Memory B cell (primary cell): ENCODE data around the gene TPGS1.

Experiments used
- ATAC-seq: fragments of 150-1000 bp; cut with Tn5 transposase; 2 replicates; pipeline ENCODE4 v1.10.0; 2021; ENCODE audit warnings: low read depth, mild to moderate bottlenecking, moderate library complexity
- DNase-seq, 2 donors: peaks; one replicate each; pipeline ENCODE4 v3.0.0; 2022; ENCODE audit warnings: low spot score in 2 of 2
- H3K27ac Mint-ChIP-seq: one replicate; pipeline ENCODE4 v1.8.0; 2022; ENCODE audit warnings: mild to moderate bottlenecking, moderate library complexity, mixed read lengths
- H3K27me3 Mint-ChIP-seq: one replicate; pipeline ENCODE4 v1.8.0; 2022; ENCODE audit warnings: mixed read lengths
- H3K36me3 Mint-ChIP-seq: one replicate; pipeline ENCODE4 v1.8.0; 2022; ENCODE audit warnings: mild to moderate bottlenecking, mixed read lengths
- H3K4me1 Mint-ChIP-seq: one replicate; pipeline ENCODE4 v1.8.0; 2022; ENCODE audit warnings: mixed read lengths
- H3K4me3 Mint-ChIP-seq: one replicate; pipeline ENCODE4 v1.8.0; 2022; ENCODE audit warnings: mild to moderate bottlenecking, moderate library complexity, mixed read lengths
- H3K9me3 Mint-ChIP-seq: one replicate; pipeline ENCODE4 v1.8.0; 2022; ENCODE audit warnings: mixed read lengths

The TPGS1 gene

GRCh38 chr19:483332-484072 is 23.8 kb upstream of the TPGS1 start:
- Mint-ChIP-seq H3K4me1 (peaks cover 17% of the 10 kb centered on the region), H3K9me3 (peaks cover 15% of the 10 kb centered on the region), H3K36me3 (peaks cover 16% of the 10 kb centered on the region), H3K27ac (no peak overlapping the region), H3K27me3 (peaks cover 4% of the 10 kb centered on the region), H3K4me3 (no peak overlapping the region)
- ATAC-seq: no peak
- DNase-seq: no peak

DNA sequence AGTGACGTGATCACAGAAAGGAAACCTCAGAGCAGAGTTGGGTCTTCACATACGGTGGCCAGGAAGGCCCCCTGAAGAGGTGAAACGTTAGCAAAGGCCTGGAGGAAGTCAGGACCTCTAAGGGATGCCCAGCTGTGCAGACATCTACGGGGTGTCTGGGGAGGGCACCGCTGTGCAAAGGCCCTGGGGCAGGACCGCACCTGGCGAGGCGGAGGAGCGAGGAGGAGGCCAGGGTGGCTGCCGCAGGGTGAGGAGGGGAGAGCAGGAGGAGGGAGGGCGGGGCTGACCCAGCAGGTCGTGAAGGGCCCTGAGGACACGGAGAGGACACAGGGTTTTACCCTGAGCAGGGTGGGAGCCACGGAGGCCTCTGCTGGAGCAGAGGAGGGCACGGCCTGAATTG is 22.8 kb upstream of the TPGS1 start:
- peaks cover 15% of the 10 kb centered on the region for H3K9me3 Mint-ChIP-seq
- H3K36me3 Mint-ChIP-seq: peaks cover 16% of the 10 kb centered on the region
- no peak overlapping the region for H3K27ac Mint-ChIP-seq
- H3K27me3 Mint-ChIP-seq: peaks cover 4% of the 10 kb centered on the region
- ATAC-seq: no peak
- no peak for DNase-seq
- no peak overlapping the region for H3K4me3 Mint-ChIP-seq
- H3K4me1 Mint-ChIP-seq: peaks cover 18% of the 10 kb centered on the region

- DNase-seq: no peak
- Mint-ChIP-seq H3K9me3 (peaks cover 14% of the 10 kb centered on the region), H3K36me3 (peaks cover 13% of the 10 kb centered on the region), H3K4me3 (no peak overlapping the region), H3K27me3 (peaks cover 4% of the 10 kb centered on the region), H3K27ac (no peak overlapping the region), H3K4me1 (peaks cover 19% of the 10 kb centered on the region)
- no peak for ATAC-seq
Measured at GRCh38 chr19:485077-485476, 22.2 kb upstream of the TPGS1 start.

GRCh38 chr19:485583-486236 is 21.6 kb upstream of the TPGS1 start:
- peak overlapping the region; percentile 27 for H3K4me3 Mint-ChIP-seq
- no peak for DNase-seq

GRCh38 chr19:488505-489417 is 18.5 kb upstream of the TPGS1 start:
- H3K27ac Mint-ChIP-seq: peak overlapping the region; percentile 85
- peaks cover 6% of the 10 kb centered on the region for H3K27me3 Mint-ChIP-seq
- peaks cover 8% of the 10 kb centered on the region for H3K4me1 Mint-ChIP-seq
- peak overlapping the region; percentile 83 for H3K4me3 Mint-ChIP-seq
- H3K9me3 Mint-ChIP-seq: peaks cover 1% of the 10 kb centered on the region
- ATAC-seq: peak; percentile 96
- peaks cover under 1% of the 10 kb centered on the region for H3K36me3 Mint-ChIP-seq
- DNase-seq: peak; percentile 87 to 91

More at GRCh38 chr19:485583-486236, 21.6 kb upstream of the TPGS1 start:
- ATAC-seq: no peak
- Mint-ChIP-seq H3K27me3 (peaks cover 4% of the 10 kb centered on the region), H3K9me3 (peaks cover 7% of the 10 kb centered on the region), H3K27ac (no peak overlapping the region), H3K4me1 (peaks cover 12% of the 10 kb centered on the region), H3K36me3 (peaks cover 6% of the 10 kb centered on the region)

- Mint-ChIP-seq H3K9me3 (peaks cover 1% of the 10 kb centered on the region), H3K4me1 (peaks cover 9% of the 10 kb centered on the region), H3K27me3 (peaks cover 7% of the 10 kb centered on the region), H3K27ac (no peak overlapping the region), H3K4me3 (peak overlapping the region; percentile 83), H3K36me3 (no peaks in the 10 kb centered on the region)
- ATAC-seq (no peak), DNase-seq (no peak)
Measured at GRCh38 chr19:489418-490196, 17.7 kb upstream of the TPGS1 start.

DNA sequence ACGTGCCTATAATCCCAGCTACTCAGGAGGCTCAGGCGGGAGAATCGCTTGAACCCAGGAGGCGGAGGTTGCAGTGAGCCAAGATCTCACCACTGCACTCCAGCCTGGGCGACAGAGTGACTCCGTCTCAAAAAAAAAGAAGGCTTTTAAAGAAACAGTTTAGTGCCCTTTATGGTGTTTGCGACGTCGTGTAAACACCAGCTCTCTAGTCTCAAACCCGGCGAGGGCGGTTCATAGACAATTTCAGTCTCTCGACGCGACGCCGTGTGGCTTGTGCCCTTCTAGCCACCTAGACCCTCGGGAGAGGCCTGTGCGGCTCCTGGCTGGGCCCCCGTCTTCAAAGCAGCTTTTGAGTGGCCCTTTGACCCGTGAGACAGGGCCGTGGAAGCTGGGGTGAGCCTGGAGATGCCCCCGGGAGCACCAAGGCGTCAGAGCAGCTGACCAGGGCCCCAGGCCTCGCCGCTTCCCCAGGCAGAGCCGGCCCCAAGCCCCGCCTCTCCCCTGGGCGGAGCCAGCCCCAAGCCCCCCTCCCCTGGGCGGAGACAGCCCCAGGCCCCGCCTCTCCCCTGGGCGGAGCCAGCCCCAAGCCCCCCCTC is 16.1 kb upstream of the TPGS1 start:
- DNase-seq (no peak), ATAC-seq (no peak)
- Mint-ChIP-seq H3K36me3 (no peaks in the 10 kb centered on the region), H3K4me1 (peaks cover 9% of the 10 kb centered on the region), H3K27ac (no peak overlapping the region), H3K27me3 (peaks cover 7% of the 10 kb centered on the region), H3K9me3 (peaks cover 1% of the 10 kb centered on the region), H3K4me3 (no peak overlapping the region)

DNA sequence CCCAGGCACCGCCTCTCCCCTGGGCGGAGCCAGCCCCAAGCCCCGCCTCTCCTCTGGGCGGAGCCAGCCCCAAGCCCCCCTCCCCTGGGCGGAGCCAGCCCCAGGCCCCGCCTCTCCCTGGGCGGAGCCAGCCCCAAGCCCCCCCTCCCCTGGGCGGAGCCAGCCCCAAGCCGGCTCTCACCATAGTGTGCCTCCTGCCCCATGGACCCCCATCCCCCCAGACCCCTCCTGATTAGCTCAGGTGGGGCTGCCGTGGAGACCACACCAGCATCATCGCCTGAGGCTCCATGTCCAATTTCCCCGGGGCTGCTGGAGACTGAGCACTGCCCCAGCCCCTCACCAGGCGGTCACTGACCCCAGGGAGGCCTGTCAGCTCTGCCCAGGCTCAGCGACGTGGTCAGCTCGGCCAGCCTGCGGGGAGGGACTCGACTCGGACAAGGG is 15.2 kb upstream of the TPGS1 start:
- Mint-ChIP-seq H3K27me3 (peaks cover 8% of the 10 kb centered on the region), H3K36me3 (no peaks in the 10 kb centered on the region), H3K4me3 (no peak overlapping the region), H3K4me1 (peaks cover 9% of the 10 kb centered on the region), H3K9me3 (peaks cover 1% of the 10 kb centered on the region), H3K27ac (no peak overlapping the region)
- DNase-seq (peak in 1 of 2 donors; percentile 47), ATAC-seq (no peak)

DNA sequence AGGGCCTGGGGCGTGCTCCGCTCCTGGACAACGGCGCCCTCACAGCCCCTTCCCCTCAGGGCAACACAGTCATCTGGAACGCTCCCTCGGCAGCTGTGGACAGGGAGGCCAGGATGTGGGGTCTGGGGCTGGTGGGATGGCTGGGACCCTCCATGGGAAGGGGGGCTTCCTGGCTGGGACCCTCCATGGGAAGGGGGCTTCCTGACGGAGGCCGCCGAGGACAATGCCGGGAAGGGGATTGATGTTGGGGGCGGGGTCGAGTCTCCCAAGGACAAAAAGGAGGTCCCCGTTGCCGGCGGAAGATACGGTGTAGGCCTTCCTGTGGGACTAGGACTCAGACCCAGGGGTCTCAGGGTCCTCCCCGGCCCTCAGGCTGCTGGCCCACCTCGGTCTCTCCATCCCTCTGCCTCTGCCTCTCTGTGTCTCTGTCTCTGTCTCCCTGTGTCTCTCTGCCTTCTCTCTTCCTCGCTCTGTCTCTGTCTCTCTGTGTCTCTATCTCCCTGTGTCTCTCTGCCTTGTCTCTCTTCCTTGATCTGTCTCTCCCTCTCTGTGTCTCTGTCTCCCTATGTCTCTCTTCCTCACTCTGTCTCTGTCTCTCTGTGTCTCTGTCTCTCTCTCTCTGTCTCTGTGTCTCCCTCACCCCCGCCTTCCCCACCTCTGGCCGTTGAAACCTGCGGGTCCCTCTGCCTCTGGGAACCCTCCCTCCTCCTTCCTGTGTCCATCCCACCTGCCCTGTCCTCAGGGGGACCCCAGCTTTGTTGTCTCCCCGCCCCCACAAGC is 13.7 kb upstream of the TPGS1 start:
- Mint-ChIP-seq H3K36me3 (no peaks in the 10 kb centered on the region), H3K27me3 (peaks cover 13% of the 10 kb centered on the region), H3K27ac (peak overlapping the region; percentile 51)

GRCh38 chr19:494171-495080 is 12.9 kb upstream of the TPGS1 start:
- H3K4me3 Mint-ChIP-seq: no peak overlapping the region
- peak overlapping the region; percentile 51 for H3K27ac Mint-ChIP-seq
- H3K27me3 Mint-ChIP-seq: peaks cover 19% of the 10 kb centered on the region
- no peak for ATAC-seq
- no peak for DNase-seq
- peaks cover 1% of the 10 kb centered on the region for H3K9me3 Mint-ChIP-seq
- H3K36me3 Mint-ChIP-seq: peaks cover 3% of the 10 kb centered on the region
- H3K4me1 Mint-ChIP-seq: peaks cover 18% of the 10 kb centered on the region

More for the DNA sequence above, 13.7 kb upstream of the TPGS1 start:
- Mint-ChIP-seq H3K4me1 (peaks cover 15% of the 10 kb centered on the region), H3K9me3 (peaks cover 1% of the 10 kb centered on the region), H3K4me3 (no peak overlapping the region)
- DNase-seq (no peak), ATAC-seq (no peak)

DNA sequence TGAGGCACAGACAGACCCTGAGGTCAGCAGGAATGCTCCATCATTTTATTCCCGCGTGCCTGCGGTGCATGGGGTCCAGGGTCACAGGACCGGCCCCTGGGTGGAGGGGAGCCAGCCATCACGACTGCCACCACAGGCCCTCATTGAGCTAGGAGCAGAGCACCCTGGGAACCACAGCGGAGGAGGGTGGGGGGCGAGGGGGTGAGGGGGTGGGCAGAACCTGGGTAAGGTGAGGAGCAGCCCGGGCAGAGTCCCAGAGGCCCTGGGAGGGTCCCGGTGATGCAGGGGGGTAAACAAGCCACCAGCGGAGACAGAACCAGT is 12.3 kb upstream of the TPGS1 start:
- ATAC-seq (no peak), DNase-seq (no peak)
- Mint-ChIP-seq H3K4me1 (peaks cover 16% of the 10 kb centered on the region), H3K27ac (no peak overlapping the region), H3K4me3 (no peak overlapping the region), H3K27me3 (peaks cover 22% of the 10 kb centered on the region), H3K36me3 (peaks cover 3% of the 10 kb centered on the region), H3K9me3 (peaks cover 1% of the 10 kb centered on the region)
